Right cardiac atrium (tissue), 5 donors: ENCODE measurements around the gene GP9. TPM values are rescaled to one million over a fixed set of nuclear protein-coding genes. Genes with fewer than 3 reads are reported as not detected.
A peak's percentile ranks its signal among the peaks of the same experiment; 100 is the strongest.

ENCODE experiments used
- ATAC-seq, 2 donors: fragments of 200-7000 bp; cut with Tn5 transposase; one replicate each; pipeline versions ENCODE4 v1.8.0 to v1.9.1; 2020; ENCODE audit warnings: moderate library complexity in 2 of 2, mild to moderate bottlenecking in 1 of 2
- DNase-seq, 3 donors: peaks; one replicate each; pipeline ENCODE4 v3.0.0-alpha.2; 2020
- H3K27ac ChIP-seq: one replicate; pipeline ENCODE4 v1.5.1; 2013; ENCODE audit warnings: mild to moderate bottlenecking, low read length, control low read depth, moderate library complexity
- H3K27me3 ChIP-seq: one replicate; pipeline ENCODE4 v1.6.1; 2013; ENCODE audit not compliant: control insufficient read depth, insufficient read depth
- H3K4me1 ChIP-seq: one replicate; pipeline ENCODE4 v1.6.1; 2013; ENCODE audit warnings: low read length; ENCODE audit not compliant: control insufficient read depth, insufficient read depth
- H3K4me3 ChIP-seq: one replicate; pipeline ENCODE4 v1.5.1; 2013; ENCODE audit warnings: low read length, control low read depth
- H3K9me3 ChIP-seq: one replicate; pipeline ENCODE4 v1.6.1; 2013; ENCODE audit warnings: low read length; ENCODE audit not compliant: control insufficient read depth
- WGBS: extraction: QIAGEN DNeasy Blood & Tissue Kit; methylation state at CpG from one replicate; pipeline ENCODE4 v1.1.7; 2013; 5-methylcytosine and 5-hydroxymethylcytosine counted together
- intact Hi-C, 4 donors: fragments of 100-400 bp; cut with DNase I; formaldehyde crosslinking; loops; one replicate each; pipeline versions ENCODE4 v1.11.0 to v1.14.0; 2022 to 2023
- polyA plus RNA-seq: library from polyadenylated mRNA; stranded (reverse); fragments of 200-250 nt; gene quantifications from one replicate; pipeline ENCODE4 v1.2.3, GENCODE V29; 2013
- total RNA-seq, 4 donors: library from RNA; stranded (reverse); fragmentation: NEBNext Ultra II Directional; extraction: Animal tissue kit (Norgen Biotek cat#: 25700); gene quantifications; one replicate each; pipeline ENCODE4 v1.2.1, GENCODE V29; 2021
- donor health status: healthy with polysubstance abuse.
- donor health status: DM: no; HTN: yes; CAD: no.
- donor health status: DM: no; HTN: no; CAD: no.
- donor health status: DM: no; HTN: yes; CAD: no; lungs with severe emphysema.
- donor health status: DM: yes; HTN: yes; CAD: no.

The GP9 gene
- total and polyA plus RNA-seq, 5 donors = not detected

DNA sequence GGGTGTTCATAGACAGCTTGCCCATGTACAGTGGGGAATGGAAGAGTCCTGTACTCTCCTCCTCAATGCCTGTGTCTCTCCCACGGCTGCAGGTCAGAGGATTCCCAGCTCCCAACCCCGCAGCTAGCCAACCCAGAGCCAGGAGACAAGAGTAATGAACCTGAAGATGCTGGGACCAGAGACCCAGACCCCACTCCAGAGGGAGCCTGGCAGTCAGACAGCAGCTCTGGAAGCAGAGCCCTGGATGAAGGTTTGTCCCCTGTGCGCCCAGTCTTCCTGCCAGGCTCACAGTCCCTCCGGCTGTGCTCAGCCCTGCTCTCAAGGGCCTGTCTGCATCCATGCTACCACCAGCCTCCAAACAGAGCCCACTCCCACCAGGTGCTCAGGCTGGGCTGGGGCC, 30.0 kb upstream of the GP9 start:
- H3K4me1 ChIP-seq = peaks cover 2% of the 10 kb centered on the region
- intact Hi-C loops = no loop called here
- no peak for DNase-seq

DNA sequence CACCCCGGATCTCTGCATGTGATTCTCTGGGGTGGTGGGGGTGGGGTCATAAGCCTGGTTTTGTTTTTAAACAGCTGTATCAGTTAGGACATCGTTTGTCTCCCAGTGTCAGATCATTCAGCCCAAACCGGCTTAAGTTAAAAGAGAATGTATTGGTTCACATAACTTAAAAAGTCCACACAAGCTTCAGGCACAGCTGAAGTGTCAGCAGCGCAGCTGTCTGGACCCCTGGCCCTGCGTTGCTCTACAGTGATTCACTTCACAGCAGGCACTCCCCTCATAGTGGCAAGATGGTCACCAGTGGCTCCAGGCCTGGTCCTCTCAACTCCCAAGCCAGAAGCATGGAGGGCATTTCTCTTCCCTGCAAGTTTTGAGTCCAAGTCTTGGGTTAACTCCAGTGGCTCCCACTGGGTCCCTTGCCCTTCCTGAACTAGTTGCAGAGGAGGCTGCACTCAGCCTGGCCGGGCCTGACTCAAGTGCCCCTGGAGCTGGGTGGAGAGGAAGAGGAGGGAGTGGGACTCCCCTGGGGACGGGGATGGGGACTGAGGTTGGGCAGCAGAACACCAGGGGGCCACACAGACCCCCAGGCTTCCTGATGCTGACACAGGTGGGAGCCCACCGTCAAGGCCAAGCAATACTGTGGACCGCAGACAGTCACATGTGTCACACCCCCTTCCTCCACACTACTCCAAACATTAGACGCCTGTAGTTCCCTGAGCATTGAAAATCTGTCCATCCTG, 28.9 kb upstream of the GP9 start:
- Histone ChIP-seq H3K4me1 (no peaks in the 10 kb centered on the region), H3K4me3 (no peak overlapping the region), H3K9me3 (no peaks in the 10 kb centered on the region), H3K27ac (no peak overlapping the region), H3K27me3 (no peaks in the 10 kb centered on the region)
- ATAC-seq (no peak), DNase-seq (peak in 1 of 3 donors; percentile 7)
- 86% methylated on average over 10 of the region's 10 CpGs for WGBS
- intact Hi-C loops = no loop called here

More for the DNA sequence above, 30.0 kb upstream of the GP9 start:
- Histone ChIP-seq H3K9me3 (no peaks in the 10 kb centered on the region), H3K27ac (no peak overlapping the region), H3K27me3 (no peaks in the 10 kb centered on the region), H3K4me3 (no peak overlapping the region)
- ATAC-seq = no peak
- 91% methylated on average over 4 of the region's 4 CpGs for WGBS

DNA sequence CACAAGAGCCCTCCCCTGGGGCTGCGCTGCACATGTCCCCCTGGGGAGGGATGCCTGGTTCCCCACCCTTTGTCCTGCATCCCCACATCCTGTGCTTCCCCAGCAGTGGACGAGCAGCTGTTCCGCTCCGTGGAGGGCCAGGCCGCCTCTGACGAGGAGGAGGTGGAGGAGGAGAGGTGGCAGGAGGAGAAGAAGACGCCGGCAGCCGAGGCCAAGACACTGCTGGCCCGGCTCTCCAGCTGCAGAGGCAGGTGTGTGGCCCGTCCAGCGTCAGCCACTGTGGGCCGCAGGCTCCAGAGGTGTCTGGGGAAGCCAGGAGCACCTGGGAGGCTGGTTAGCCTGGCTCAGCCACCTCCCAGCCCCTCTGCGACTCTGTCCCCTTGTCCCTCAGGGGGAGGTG, 27.9 kb upstream of the GP9 start:
- intact Hi-C loops = no loop called here
- WGBS = 75% methylated on average over 14 of the region's 14 CpGs
- Histone ChIP-seq H3K27ac (no peak overlapping the region), H3K4me3 (no peak overlapping the region), H3K9me3 (no peaks in the 10 kb centered on the region), H3K27me3 (no peaks in the 10 kb centered on the region), H3K4me1 (no peaks in the 10 kb centered on the region)
- peak in 1 of 3 donors; percentile 34 for DNase-seq
- ATAC-seq = no peak

- Histone ChIP-seq H3K27ac (no peak overlapping the region), H3K4me1 (no peaks in the 10 kb centered on the region), H3K4me3 (no peak overlapping the region), H3K27me3 (no peaks in the 10 kb centered on the region), H3K9me3 (no peaks in the 10 kb centered on the region)
- DNase-seq = no peak
- WGBS = 86% methylated on average over 7 of the region's 7 CpGs
- intact Hi-C loops = no loop called here
- ATAC-seq = no peak
Measured at GRCh38 chr3:129033151-129033550, 27.4 kb upstream of the GP9 start.

DNA sequence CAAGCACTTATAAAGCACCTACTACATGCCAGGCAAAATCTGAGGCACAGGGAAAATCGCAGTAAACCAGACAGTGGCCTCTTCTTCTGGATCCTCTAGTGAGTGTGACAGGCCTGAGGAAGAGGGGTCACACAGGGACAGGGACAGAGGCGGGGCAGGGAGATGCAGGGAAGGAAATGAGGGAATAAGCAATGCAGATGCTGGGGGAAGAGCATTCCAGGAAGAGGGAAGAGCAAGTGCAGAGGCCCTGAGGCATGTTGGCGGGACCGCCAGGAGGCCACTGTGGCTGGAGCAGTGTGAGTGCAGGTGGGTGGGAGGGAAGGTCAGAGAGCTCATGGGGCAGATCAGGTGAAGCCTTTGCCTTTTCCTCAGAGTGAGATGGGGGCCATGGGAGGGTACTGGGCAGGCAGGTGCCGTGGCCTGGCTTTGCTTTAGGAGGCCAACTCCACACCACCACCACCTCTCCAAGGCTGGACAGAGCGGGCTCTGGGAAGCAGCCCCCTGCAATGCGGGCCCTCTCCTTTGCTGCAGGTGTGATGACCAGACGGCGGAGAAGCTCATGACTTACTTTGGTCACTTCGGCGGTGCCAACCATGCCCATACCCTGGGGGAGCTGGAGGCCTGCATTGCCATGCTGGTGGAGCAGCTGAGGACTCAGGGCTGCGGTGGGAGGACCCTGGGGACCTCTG, 26.8 kb upstream of the GP9 start:
- Histone ChIP-seq H3K4me3 (no peak overlapping the region), H3K4me1 (no peaks in the 10 kb centered on the region), H3K27ac (no peak overlapping the region), H3K9me3 (no peaks in the 10 kb centered on the region), H3K27me3 (no peaks in the 10 kb centered on the region)
- intact Hi-C loops = no loop called here
- WGBS = 87% methylated on average over 12 of the region's 12 CpGs
- DNase-seq (no peak), ATAC-seq (no peak)

DNA sequence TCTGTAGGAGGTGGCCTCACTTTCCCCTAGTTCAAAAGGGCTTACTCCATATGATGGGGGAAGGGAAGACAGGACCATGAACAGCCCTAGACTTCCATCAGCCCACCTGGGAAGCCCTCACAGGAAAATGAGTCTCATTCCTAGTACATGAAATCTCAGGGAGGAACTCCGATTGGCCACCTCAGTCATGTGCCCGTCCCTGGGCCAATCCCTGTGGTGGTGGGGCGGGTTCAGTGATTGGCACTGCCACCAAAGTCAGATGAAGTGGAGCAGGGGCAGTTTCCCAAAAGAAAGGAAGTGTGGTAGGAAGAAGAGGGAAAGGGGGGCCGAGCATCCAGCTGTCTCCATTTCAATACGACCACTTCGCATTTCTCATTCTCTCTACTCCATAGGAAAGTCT, 25.9 kb upstream of the GP9 start:
- Histone ChIP-seq H3K4me3 (no peak overlapping the region), H3K27me3 (no peaks in the 10 kb centered on the region), H3K9me3 (no peaks in the 10 kb centered on the region), H3K4me1 (no peaks in the 10 kb centered on the region), H3K27ac (no peak overlapping the region)
- DNase-seq = no peak
- 88% methylated on average over 6 of the region's 6 CpGs for WGBS
- intact Hi-C loops = no loop called here
- no peak for ATAC-seq

GRCh38 chr3:129035360-129036221, 25.0 kb upstream of the GP9 start:
- H3K4me3 ChIP-seq = no peak overlapping the region
- H3K4me1 ChIP-seq = no peaks in the 10 kb centered on the region
- WGBS = 88% methylated on average over 11 of the region's 11 CpGs
- no peak for ATAC-seq
- no peaks in the 10 kb centered on the region for H3K9me3 ChIP-seq
- H3K27me3 ChIP-seq = no peaks in the 10 kb centered on the region
- no peak for DNase-seq
- no peak overlapping the region for H3K27ac ChIP-seq
- intact Hi-C loops = no loop called here

GRCh38 chr3:129036222-129037092, 24.1 kb upstream of the GP9 start:
- H3K27ac ChIP-seq = no peak overlapping the region
- DNase-seq (no peak), ATAC-seq (no peak)
- no peaks in the 10 kb centered on the region for H3K27me3 ChIP-seq
- no peak overlapping the region for H3K4me3 ChIP-seq
- no peaks in the 10 kb centered on the region for H3K4me1 ChIP-seq
- H3K9me3 ChIP-seq = no peaks in the 10 kb centered on the region
- WGBS = 81% methylated on average over 10 of the region's 10 CpGs
- intact Hi-C loops = no loop called here

DNA sequence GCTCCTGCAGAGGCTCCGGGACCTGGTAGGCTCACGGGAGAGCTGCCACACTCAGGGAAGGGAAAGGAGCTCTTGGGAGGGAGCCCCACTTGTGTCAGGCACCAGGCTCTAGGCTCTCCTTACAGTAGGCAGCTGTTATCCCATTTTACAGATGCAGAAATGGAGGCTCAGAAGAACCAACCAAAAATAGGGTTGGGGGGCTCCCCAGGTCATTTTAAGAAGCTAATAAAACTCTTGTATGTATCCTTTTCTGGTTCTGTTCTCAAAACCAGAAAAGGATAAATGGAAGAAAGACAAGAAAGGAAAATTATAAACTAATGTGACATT, 23.5 kb upstream of the GP9 start:
- WGBS = 0% methylated on average over 2 of the region's 2 CpGs
- intact Hi-C loops = no loop called here

DNA sequence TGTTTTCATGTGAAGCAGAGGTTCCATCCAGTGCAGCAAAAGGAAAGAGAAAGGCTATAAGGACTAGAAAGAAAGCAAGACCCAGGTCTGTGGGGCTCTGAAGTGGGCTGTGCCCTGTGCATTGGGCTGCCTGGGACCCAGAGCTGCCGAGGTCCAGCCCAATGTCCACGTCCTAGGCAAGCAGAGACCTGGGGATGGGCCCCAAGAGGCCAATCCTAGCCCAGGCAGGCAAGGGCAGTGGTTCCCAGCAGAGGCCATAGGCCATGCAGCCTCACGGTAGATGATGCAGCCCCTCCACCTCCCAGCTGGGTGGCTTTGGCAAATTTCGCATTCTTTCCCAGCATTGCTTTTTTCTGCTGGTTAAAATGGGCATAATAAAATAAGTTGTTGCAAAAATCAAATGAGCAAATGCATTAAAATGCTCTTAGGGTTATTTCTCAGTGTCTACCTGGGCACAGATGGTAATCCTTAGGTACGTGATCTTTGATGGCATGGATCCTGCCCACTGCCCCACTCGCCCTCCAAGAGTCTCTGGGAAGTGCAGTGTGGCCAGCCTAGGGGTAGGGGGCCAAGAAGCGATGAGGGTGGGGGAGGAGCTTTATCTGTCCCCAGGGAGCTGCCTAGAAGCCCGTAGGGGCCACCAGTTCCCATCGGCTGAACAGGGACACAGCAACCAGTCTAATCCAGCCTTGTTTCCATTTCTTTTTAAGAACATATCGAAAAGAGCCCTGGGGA, 22.3 kb upstream of the GP9 start:
- Histone ChIP-seq H3K27me3 (no peaks in the 10 kb centered on the region), H3K4me1 (no peaks in the 10 kb centered on the region), H3K4me3 (no peak overlapping the region), H3K27ac (no peak overlapping the region), H3K9me3 (no peaks in the 10 kb centered on the region)
- no peak for ATAC-seq
- peak in 1 of 3 donors; percentile 4 for DNase-seq
- intact Hi-C loops = no loop called here
- 82% methylated on average over 10 of the region's 10 CpGs for WGBS

More for the DNA sequence above, 23.5 kb upstream of the GP9 start:
- no peaks in the 10 kb centered on the region for H3K4me1 ChIP-seq
- no peaks in the 10 kb centered on the region for H3K9me3 ChIP-seq
- H3K27me3 ChIP-seq = no peaks in the 10 kb centered on the region
- no peak for ATAC-seq
- no peak for DNase-seq
- H3K4me3 ChIP-seq = no peak overlapping the region
- H3K27ac ChIP-seq = no peak overlapping the region
